ENCODE data around the gene TCF23.

- no peak for TF ChIP-seq CTCF (IDR thresholded peaks at IDR 0.05; ENCODE audit: low read depth, low read length, poor library complexity, severe bottlenecking)
- TF ChIP-seq EZH2phosphoT487 (IDR thresholded peaks at IDR 0.05; ENCODE audit: borderline replicate concordance, low read length): no peak
These were observed 49.8 kb downstream of the TCF23 start for GRCh38 chr2:27198627-27199026.
